Gastrocnemius medialis (tissue), 4 donors: ENCODE data around the gene FANCC.

Source experiments
- CTCF ChIP-seq, 5 experiments: fragments of 450-650 bp in 3 of 5; fragments of 200-600 bp in 2 of 5; sonication (generic) in 2 of 5; IDR thresholded peaks in 4 of 5; conservative IDR thresholded peaks in 1 of 5; 1 replicate in 4 of 5; 2 replicates in 1 of 5; pipeline ENCODE4 v1.5.1; 2016 to 2019; ENCODE audit warnings: antibody characterized with exemption in 5 of 5, mild to moderate bottlenecking in 3 of 5, moderate library complexity in 3 of 5
- POLR2A ChIP-seq, 2 donors: fragments of 450-650 bp; IDR thresholded peaks; one replicate each; pipeline ENCODE4 v1.6.1; 2017; ENCODE audit warnings: antibody characterized with exemption in 2 of 2, mild to moderate bottlenecking in 2 of 2, moderate library complexity in 2 of 2

GRCh38 chr9:95081998-95082397 is 235.5 kb downstream of the FANCC start:
- TF ChIP-seq CTCF (IDR thresholded peaks at IDR 0.05 in 4 of 5, conservative IDR thresholded peaks at IDR 0.05 in 1 of 5) (no peak), POLR2A (IDR thresholded peaks at IDR 0.05) (no peak)
